Suprapubic skin (tissue), 3 donors: ENCODE data around the gene HTR7.

ENCODE experiments used
- CTCF ChIP-seq, 2 donors: fragments of 200-600 bp in 1 of 2; fragments of 450-650 bp in 1 of 2; sonication (generic) in 1 of 2; IDR thresholded peaks; one replicate each; pipeline ENCODE4 v1.5.1; 2016 to 2019; ENCODE audit warnings: antibody characterized with exemption in 2 of 2, mild to moderate bottlenecking in 1 of 2, moderate library complexity in 1 of 2
- EP300 ChIP-seq: sonication (generic); formaldehyde crosslinking; IDR thresholded peaks from one replicate; pipeline ENCODE4 v1.6.1; 2017; ENCODE audit warnings: antibody characterized with exemption
- POLR2A ChIP-seq, 2 donors: fragments of 450-650 bp; IDR thresholded peaks; one replicate each; pipeline ENCODE4 v1.6.1; 2017; ENCODE audit warnings: antibody characterized with exemption in 2 of 2, mild to moderate bottlenecking in 2 of 2, moderate library complexity in 2 of 2

DNA sequence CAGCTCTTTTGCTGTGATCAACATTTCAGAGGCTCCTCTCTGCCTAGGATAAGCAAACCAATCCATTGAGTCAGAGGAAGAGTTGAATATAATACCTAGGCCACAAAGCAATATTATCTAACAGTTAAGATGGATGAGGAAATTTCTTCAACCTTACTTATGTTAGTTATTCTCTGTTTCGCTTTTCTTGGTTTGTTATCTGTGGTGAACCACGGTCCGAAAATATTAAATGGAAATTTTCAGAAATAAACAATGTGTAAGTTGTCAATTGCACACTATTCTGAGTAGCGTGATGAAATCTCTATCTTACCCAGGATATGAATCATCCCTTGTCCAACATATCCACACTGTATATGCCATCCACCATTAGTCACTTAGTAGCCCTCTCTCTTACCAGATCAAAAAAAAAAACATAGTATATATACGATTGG, 1.5 kb upstream of the HTR7 start:
- TF ChIP-seq EP300 = no peak
- no peak for TF ChIP-seq CTCF (IDR thresholded peaks at IDR 0.05)
- TF ChIP-seq POLR2A (IDR thresholded peaks at IDR 0.05) = no peak
